Keratinocyte (primary cell): Measurements from ENCODE around the gene MSRB1. TPM values are rescaled to one million over a fixed set of nuclear protein-coding genes. Genes with fewer than 3 reads are reported as not detected.

Source experiments
- DNase-seq: peaks from one replicate; pipeline ENCODE4 v3.0.0-alpha.2; 2011; ENCODE audit warnings: low read depth, missing footprints, low spot score
- FAIRE-seq: peaks from 2 replicates; lab custom pipeline; 2011; peaks lifted over from hg19 to GRCh38; lab: Jason Lieb, UNC
- H2AFZ ChIP-seq: 2 replicates; pipeline ENCODE4 v1.6.0; 2012; ENCODE audit warnings: low read length, control low read depth, inconsistent platforms; ENCODE audit not compliant: control insufficient read depth
- H3K27ac ChIP-seq: 2 replicates; pipeline ENCODE4 v1.5.1; 2011; ENCODE audit warnings: low read length; ENCODE audit not compliant: control insufficient read depth, insufficient read depth
- H3K27me3 ChIP-seq: 3 replicates; pipeline ENCODE4 v1.6.0; 2011; ENCODE audit warnings: low read length; ENCODE audit not compliant: control insufficient read depth, insufficient read depth; ENCODE audit errors: extremely low read depth
- H3K36me3 ChIP-seq, 2 experiments: 2 replicates in 1 of 2; 3 replicates in 1 of 2; pipeline ENCODE4 v1.5.1; 2011; ENCODE audit warnings: low read length in 2 of 2, mild to moderate bottlenecking in 1 of 2; ENCODE audit not compliant: control insufficient read depth in 2 of 2, insufficient read depth in 2 of 2; ENCODE audit errors: extremely low read depth in 1 of 2
- H3K4me1 ChIP-seq: 3 replicates; pipeline ENCODE4 v1.5.1; 2011; ENCODE audit warnings: low read length; ENCODE audit not compliant: control insufficient read depth, insufficient read depth; ENCODE audit errors: extremely low read depth
- H3K4me2 ChIP-seq: 3 replicates; pipeline ENCODE4 v1.6.0; 2011; ENCODE audit warnings: low read depth, low read length; ENCODE audit not compliant: control insufficient read depth, insufficient read depth; ENCODE audit errors: extremely low read depth
- H3K4me3 ChIP-seq, 3 experiments: fragments of 200-600 bp in 1 of 3; sonication (generic) in 1 of 3; 2 replicates in 2 of 3; 3 replicates in 1 of 3; pipeline ENCODE4 v1.5.1; 2011 to 2016; ENCODE audit warnings: low read length in 3 of 3, mild to moderate bottlenecking in 3 of 3, control low read depth in 2 of 3, inconsistent platforms in 1 of 3, low read depth in 1 of 3, mixed read lengths in 1 of 3, mixed run types in 1 of 3, moderate library complexity in 1 of 3; ENCODE audit not compliant: control insufficient read depth in 2 of 3, insufficient read depth in 2 of 3; ENCODE audit errors: extremely low read depth in 1 of 3
- H3K79me2 ChIP-seq: 2 replicates; pipeline ENCODE4 v1.6.0; 2012; ENCODE audit warnings: low read length; ENCODE audit not compliant: control insufficient read depth, insufficient read depth
- H3K9ac ChIP-seq: 3 replicates; pipeline ENCODE4 v1.6.0; 2011; ENCODE audit warnings: low read length; ENCODE audit not compliant: control insufficient read depth, insufficient read depth; ENCODE audit errors: extremely low read depth
- H3K9me1 ChIP-seq: 3 replicates; pipeline ENCODE4 v1.6.0; 2011; ENCODE audit warnings: low read length; ENCODE audit not compliant: control insufficient read depth, insufficient read depth; ENCODE audit errors: extremely low read depth
- H3K9me3 ChIP-seq: 2 replicates; pipeline ENCODE4 v1.5.1; 2012; ENCODE audit warnings: low read depth, low read length; ENCODE audit not compliant: control insufficient read depth
- H4K20me1 ChIP-seq: 3 replicates; pipeline ENCODE4 v1.6.0; 2011; ENCODE audit warnings: low read length; ENCODE audit not compliant: control insufficient read depth, insufficient read depth; ENCODE audit errors: extremely low read depth
- CTCF ChIP-seq, 3 experiments: IDR thresholded peaks in 1 of 3; conservative IDR thresholded peaks in 1 of 3; optimal IDR thresholded peaks in 1 of 3; 2 replicates in 2 of 3; 3 replicates in 1 of 3; pipeline versions ENCODE3 to v1.5.1; 2011; ENCODE audit warnings: low read length in 3 of 3, mild to moderate bottlenecking in 3 of 3, moderate library complexity in 2 of 3, control low read depth in 1 of 3, inconsistent platforms in 1 of 3; ENCODE audit not compliant: insufficient read depth in 2 of 3; ENCODE audit errors: extremely low read depth in 1 of 3
- EZH2 ChIP-seq: IDR thresholded peaks from one replicate; pipeline ENCODE4 v1.6.1; 2012; ENCODE audit warnings: inconsistent platforms, mild to moderate bottlenecking, low read length, moderate library complexity
- dilution Hi-C: fragments of 300-500 bp; cut with MboI; formaldehyde crosslinking; loops from one replicate; pipeline ENCODE4 v1.7.0; 2020; ENCODE audit warnings: low sequenced_read_pairs; ENCODE audit not compliant: extremely low pct_ligation_motif_present
- polyA plus RNA-seq, 5 experiments: library from polyadenylated mRNA; depleted of rRNA in 3 of 5; stranded (reverse) in 3 of 5; stranded (forward) in 1 of 5; unstranded in 1 of 5; fragments of >200 nt; gene quantifications; 1 replicate in 1 of 5; 2 replicates in 3 of 5; 3 replicates in 1 of 5; pipeline versions ENCODE4 v1.2.1 to v1.2.3, GENCODE V29; 2011 to 2012; ENCODE audit warnings: missing spikeins in 2 of 5, low read depth in 1 of 5, low replicate concordance in 1 of 5

Gene MSRB1
- polyA plus RNA-seq, 1 donor (not counting 4 experiments of a cell fraction or from before 2014, with no cell fraction given): 25.2 TPM

GRCh38 chr16:1949507-1949906 lies 6.5 kb upstream of the MSRB1 start:
- no peak for TF ChIP-seq CTCF (optimal IDR thresholded peaks at IDR 0.05 in 1 of 3, IDR thresholded peaks at IDR 0.05 in 1 of 3, conservative IDR thresholded peaks at IDR 0.05 in 1 of 3; ENCODE audit: extremely low read depth in 1 of 3, insufficient read depth in 2 of 3, low read length in 3 of 3)
- no peak for TF ChIP-seq EZH2
- Histone ChIP-seq H3K4me1 (peaks cover 23% of the 10 kb centered on the region), H3K9me1 (no peaks in the 10 kb centered on the region), H4K20me1 (no peaks in the 10 kb centered on the region), H3K36me3 (no peaks in the 10 kb centered on the region), H3K9ac (no peak overlapping the region), H3K4me2 (no peak overlapping the region), H3K79me2 (no peaks in the 10 kb centered on the region), H3K9me3 (no peaks in the 10 kb centered on the region), H2AFZ (no peak overlapping the region), H3K4me3 (no peak overlapping the region), H3K27me3 (no peaks in the 10 kb centered on the region), H3K27ac (no peak overlapping the region)
- FAIRE-seq (no peak), DNase-seq (peak; percentile 99)
- dilution Hi-C loops: no loop called here

GRCh38 chr16:1947369-1947670 lies 4.3 kb upstream of the MSRB1 start:
- TF ChIP-seq CTCF (optimal IDR thresholded peaks at IDR 0.05 in 1 of 3, IDR thresholded peaks at IDR 0.05 in 1 of 3, conservative IDR thresholded peaks at IDR 0.05 in 1 of 3; ENCODE audit: extremely low read depth in 1 of 3, insufficient read depth in 2 of 3, low read length in 3 of 3) (no peak), EZH2 (no peak)
- no peak for DNase-seq
- Histone ChIP-seq H2AFZ (no peak overlapping the region), H3K4me3 (no peak overlapping the region), H3K9me1 (no peaks in the 10 kb centered on the region), H3K36me3 (no peaks in the 10 kb centered on the region), H3K27ac (no peak overlapping the region), H3K27me3 (no peaks in the 10 kb centered on the region), H3K9ac (no peak overlapping the region), H4K20me1 (no peaks in the 10 kb centered on the region), H3K79me2 (no peaks in the 10 kb centered on the region), H3K4me2 (no peak overlapping the region), H3K9me3 (no peaks in the 10 kb centered on the region), H3K4me1 (peaks cover 26% of the 10 kb centered on the region)
- FAIRE-seq: no peak
- dilution Hi-C loops: no loop called here
